GM21390 (cell line): ENCODE data around the gene LRRC43.

Source experiments
- ATAC-seq: cut with Tn5 transposase; IDR thresholded peaks from one replicate; pipeline ENCODE4 v1.9.1; 2021; ENCODE audit not compliant: unreplicated experiment

Gene LRRC43

DNA sequence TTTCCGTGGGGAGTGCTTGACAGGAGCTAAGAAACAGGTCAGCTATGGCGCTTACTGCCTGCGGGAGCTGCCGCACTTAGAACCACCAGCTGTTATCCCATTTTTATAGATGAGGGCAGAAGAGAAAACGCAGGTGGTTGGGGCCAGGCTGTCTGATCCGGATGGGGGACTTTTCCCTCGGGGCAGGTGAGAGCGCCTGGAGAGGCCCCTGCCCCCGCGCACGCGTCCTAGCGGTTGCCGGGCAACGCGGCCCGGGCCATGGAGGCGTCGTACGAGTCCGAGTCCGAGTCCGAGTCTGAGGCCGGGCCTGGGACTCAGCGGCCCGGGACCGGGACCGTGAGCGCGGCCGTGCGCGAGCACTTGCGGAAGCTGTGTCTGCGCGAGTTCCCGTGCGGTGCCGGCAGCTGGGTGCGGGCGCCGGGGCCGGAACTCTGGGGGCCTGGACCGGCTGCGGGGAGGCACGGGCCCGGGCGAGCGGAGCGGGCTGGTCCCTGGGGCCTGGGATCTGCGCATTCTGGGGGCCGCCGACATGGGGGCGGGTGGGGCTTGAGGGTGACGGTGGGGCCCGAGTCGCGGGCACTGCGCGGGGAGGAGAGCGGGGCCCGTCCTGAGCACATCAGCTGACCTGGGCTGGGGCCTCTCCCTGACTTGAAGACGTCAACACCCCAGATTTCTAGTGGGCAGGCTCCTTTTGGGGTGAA, at the start of gene LRRC43:
Gene LRRC43, plus strand, starts transcription at position 237 of the 701 bp plus-strand sequence. Its CDS starts 22 bp downstream, at position 259.
- no peak for ATAC-seq

- no peak for ATAC-seq
These were observed 49.6 kb upstream of the LRRC43 start for GRCh38 chr12:122133192-122133950.

- no peak for ATAC-seq
These were observed 47.4 kb upstream of the LRRC43 start for GRCh38 chr12:122135437-122136031.

DNA sequence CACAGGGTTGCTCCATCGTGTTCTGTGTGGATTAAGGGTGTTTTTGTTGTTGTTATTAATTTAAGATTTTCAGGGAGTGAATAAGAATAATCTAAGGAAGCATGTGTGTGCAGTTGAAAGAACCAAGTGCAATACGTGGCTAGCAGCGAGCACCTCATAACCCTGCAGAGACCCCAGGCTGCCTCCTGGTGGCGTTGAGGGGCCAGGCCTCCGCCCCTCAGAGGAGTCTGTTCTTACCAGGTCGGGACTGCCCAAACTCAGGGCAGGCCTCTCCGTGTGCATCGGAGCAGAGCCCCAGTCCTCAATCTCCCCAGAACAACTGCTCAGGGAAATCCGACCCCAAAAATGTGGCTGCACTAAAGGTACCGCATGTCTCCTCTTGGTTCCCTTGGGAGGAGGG, 45.7 kb upstream of the LRRC43 start:
- ATAC-seq: no peak

GRCh38 chr12:122137681-122138080, 45.2 kb upstream of the LRRC43 start:
- no peak for ATAC-seq

- ATAC-seq: no peak
These were observed 44.7 kb upstream of the LRRC43 start for GRCh38 chr12:122138181-122138580.

GRCh38 chr12:122138616-122139015, 44.3 kb upstream of the LRRC43 start:
- ATAC-seq: no peak

- no peak for ATAC-seq
These were observed 43.7 kb upstream of the LRRC43 start for GRCh38 chr12:122139266-122139665.

GRCh38 chr12:122139941-122140340, 43.0 kb upstream of the LRRC43 start:
- no peak for ATAC-seq

GRCh38 chr12:122140467-122141257, 42.3 kb upstream of the LRRC43 start:
- ATAC-seq: no peak

DNA sequence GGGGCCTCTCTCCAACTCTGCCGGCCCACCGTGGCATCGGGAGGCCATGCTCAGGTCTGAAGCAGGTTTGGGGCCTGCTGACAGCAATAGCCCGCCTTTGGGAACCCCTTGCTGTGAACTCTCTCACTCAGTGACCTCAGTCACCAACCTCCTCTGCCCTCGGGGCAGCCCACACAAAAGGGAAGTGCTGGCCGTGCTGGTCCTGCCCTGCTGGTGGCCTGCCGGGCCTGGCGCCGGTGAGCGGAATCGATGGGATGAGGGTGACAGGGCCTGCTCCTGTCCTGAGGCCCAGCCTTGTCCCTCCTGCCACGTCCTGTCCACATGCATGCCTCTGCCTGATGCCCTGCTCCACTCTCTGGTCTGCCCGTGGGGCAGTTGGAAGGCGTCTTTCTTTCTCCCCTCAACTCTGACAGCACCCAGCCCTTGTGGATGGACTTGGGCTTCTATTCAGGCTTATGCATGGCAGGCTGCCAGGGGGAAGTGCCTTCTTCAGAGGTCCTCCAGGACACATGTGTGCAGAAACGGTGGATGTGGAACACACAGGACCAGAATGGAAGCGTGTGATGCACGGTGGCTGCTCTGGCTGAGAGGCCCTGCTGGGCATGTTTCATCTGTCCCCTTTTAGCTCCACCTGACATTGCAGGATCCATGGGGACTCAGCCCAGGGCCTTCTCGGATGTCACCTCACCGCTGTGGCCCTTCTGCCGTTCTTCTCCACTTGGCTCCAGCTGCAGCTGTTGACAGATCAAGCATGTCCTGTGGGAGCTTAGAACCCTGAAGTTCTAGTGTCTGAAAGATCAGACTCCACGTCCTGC, 40.8 kb upstream of the LRRC43 start:
- ATAC-seq: no peak

GRCh38 chr12:122142857-122143256, 40.1 kb upstream of the LRRC43 start:
- no peak for ATAC-seq

DNA sequence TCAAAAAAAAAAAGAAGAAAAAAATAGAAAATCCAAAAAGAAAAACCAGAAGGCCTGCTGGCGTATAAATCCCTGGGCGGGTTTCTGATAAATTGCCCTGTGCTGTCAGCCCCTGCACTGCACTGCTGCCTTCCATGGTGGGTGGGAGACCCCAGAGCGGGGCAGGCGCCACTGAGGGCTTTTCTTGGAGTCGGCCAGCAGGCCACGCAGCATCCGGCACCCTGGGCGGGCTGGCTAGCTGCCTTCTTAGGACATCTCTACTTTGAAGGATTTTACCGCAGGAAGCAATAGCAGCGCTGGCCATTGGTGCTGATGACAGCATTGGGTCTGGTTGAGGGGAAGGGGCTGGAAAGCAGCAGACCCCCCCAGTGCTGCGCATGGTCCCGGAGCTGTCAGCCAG, 38.0 kb upstream of the LRRC43 start:
- ATAC-seq: no peak

DNA sequence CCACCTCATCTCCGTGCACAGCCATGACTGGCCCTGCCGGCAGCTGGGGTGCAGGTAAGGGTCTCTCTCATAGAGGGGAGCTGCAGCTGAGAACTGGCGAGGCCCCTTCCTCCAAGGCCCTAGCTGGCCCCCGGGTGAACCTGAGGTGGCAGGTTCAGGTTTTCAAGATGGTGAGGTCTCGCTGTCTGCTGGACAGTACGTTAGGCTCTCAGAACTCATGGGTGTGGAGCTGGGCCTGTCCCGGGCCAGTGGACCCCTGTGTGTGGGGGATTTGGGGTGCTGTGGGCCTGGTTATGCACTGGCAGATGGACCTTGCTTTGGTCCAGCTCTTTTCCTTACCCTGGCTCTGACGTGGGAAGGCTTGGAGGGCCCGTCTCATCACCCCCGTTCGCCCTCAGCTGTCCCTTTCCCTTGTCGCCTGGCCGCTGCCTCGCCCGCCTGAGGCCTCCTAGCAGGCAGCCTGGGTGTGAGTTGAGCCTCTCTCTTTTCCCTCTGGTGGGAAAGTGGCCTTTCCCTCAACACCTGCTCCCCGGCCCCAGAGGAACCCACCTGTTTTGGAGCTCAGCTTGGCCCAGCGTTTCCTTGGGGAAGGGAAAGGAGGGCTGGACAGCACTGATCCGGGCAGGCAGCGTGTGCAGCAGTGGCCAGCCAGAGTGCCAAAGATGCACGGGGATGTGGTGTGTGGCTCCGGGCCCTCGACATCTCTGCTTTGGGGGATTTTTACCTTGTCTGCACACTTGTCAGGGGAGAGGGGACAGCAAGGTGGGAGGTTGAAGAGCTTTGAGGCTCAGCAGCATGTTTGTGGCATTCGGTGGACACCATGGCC, 37.2 kb upstream of the LRRC43 start:
- ATAC-seq: no peak

DNA sequence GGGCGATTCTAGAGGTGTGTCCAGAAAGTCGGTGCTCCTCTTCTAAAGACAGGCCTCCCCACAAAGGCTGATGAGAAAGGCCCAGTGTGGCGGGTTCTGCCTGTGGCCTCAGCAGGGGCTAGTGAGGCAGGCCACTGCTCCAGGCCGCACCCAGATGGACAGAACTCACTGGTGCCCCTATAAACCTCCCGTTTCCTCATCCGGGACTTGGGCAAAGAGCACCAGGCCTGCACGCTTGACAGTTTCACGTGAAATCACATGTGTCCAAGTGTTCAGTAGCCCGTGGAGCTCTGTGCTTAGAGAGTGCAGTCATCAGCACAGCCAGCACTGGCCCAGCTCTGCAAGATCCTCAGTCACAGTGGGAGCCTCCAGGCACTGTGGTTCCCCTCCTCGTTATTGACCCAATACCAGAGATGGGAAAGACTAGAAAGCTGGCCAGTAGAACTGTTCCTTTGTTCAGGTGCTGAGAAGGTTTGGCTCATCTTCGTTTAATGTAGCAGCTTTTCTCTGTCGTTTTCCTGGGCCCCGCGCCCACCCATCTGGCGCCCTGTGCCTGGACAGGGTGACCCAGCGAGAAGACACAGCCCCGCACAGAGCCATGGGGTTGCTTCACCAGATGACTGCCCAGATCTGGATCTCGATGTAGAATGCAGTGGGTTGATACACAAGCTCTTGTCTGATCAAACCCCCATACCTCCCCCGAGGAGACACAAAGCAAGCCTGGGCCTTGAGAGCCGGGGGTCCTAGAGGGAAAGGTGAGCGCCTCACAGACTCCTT, 35.2 kb upstream of the LRRC43 start:
- ATAC-seq: no peak

DNA sequence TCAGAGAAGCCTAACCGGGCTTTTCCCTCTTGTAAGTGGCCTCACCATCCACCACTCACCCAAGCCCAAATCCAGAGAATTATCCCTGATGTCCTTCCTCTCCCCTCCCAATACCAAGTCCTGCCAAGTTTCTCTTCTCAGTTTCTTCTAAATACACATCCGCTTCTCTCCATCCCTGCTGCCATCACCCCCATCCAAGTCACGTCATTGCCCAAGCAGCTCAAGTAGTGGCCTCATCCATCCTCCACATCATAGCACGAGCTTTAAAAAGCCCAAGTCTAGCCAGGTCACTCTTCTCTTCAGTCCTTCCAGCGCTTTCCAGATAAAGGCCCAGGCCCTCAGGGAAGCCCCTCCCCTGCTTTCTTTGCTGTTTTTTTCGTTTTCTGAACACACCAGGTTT, 34.3 kb upstream of the LRRC43 start:
- ATAC-seq: no peak

- ATAC-seq: no peak
These were observed 32.7 kb upstream of the LRRC43 start for GRCh38 chr12:122150127-122150681.

DNA sequence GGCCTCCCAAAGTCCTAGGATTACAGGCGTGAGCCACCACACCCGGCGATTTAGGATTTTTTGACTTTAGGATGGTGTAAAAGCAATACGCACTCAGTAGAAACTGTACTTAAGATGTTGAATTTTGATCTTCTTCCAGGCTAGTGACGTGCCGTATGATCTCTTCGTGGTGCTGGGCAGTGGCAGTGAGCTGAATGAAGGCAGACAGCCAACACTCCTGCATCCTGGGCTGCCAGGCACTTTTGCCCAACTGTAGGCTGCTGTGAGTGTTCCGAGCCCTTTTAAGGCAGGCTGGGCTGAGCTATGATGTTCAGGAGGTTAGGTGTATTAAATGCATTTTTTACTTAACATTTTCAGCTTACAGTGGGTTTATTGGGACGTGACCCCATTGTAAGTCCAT, 30.2 kb upstream of the LRRC43 start:
- ATAC-seq: no peak

DNA sequence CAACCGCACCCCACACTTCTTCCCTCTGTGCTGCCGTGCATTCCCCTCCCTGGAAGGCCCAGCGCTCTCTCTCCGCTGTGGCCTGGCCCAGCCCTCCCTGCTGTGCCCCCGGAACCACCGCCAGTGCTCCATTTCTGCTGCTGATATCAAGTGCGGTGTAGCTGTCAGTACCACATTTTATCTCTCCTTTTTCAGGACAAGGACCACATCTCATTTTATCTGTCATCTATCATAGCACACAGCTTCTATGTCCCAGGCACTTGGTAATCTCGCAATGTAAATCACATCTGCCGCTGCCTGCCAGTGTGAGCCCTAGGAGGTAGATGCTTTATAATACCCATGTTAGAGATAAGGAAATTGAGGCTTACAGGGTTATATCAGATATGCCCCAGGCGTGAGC, 27.2 kb upstream of the LRRC43 start:
- ATAC-seq: no peak
